Inflammatory macrophage (primary cell): Measurements from ENCODE around the gene IFI44L.

ENCODE experiments used
- DNase-seq, 2 donors: peaks; one replicate each; pipeline ENCODE4 v3.0.0-alpha.2; 2020 to 2022
- total RNA-seq, 18 experiments: gene quantifications; one replicate each; lab custom pipeline; 2026; ENCODE audit warnings: mixed read lengths in 6 of 18, inconsistent platforms in 2 of 18; lab: John Stamatoyannopoulos, UW

Gene IFI44L
- 0.13 to 485 (median 3.7) reads per million in 18 experiments for total RNA-seq

DNA sequence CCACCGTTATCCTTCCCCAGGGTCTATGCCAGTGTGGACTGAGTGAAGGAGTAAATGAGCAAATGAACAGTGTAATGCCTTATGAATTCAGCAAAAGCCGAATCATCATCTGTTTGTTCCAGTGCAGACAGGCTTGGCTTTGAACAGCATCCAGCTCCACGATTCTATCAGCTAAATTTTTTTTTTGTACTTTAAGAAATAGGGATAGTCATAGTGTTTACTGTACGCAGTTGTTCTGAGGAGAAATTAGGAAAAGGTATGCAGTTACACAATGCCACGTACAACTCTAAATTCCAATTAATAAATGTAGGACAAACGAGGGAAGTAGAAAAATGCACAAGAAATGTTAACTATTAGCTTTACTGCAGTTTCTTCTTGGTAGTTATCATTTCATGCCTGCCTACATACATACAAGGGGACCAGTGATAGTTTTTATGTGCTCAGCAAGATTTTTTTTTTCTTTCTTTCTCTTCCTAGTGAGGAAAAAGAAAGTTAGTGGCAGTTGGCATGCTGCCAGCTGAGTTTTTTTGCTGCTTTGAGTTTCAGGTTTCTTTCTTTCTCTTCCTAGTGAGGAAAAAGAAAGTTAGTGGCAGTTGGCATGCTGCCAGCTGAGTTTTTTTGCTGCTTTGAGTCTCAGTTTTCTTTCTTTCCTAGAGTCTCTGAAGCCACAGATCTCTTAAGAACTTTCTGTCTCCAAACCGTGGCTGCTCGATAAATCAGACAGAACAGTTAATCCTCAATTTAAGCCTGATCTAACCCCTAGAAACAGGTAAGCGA, at the start of gene IFI44L:
TSS of gene IFI44L (plus strand) at position 646 of the 777 bp plus-strand sequence. CDS start 7,468 bp downstream, outside the sequence.
- no peak for DNase-seq

DNA sequence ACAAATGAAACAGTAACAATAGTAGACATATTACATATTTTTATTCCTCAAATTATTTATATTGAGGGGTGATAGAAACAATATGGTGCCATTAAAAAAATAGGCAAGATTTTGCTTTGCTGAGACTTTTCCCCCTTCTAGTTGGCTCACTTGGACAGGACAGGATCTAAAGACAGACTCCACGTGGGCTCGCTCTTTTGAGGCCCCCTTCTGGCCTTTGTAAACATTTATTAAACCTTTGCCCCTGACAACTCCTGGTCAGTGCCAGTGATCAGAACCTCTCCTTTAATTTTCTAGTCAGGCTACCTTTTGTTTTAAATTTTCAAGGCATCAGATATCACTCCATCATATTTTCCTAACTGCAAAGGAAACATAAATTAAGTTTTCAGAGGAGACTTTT, 49.7 kb upstream of the IFI44L start:
- no peak for DNase-seq

DNA sequence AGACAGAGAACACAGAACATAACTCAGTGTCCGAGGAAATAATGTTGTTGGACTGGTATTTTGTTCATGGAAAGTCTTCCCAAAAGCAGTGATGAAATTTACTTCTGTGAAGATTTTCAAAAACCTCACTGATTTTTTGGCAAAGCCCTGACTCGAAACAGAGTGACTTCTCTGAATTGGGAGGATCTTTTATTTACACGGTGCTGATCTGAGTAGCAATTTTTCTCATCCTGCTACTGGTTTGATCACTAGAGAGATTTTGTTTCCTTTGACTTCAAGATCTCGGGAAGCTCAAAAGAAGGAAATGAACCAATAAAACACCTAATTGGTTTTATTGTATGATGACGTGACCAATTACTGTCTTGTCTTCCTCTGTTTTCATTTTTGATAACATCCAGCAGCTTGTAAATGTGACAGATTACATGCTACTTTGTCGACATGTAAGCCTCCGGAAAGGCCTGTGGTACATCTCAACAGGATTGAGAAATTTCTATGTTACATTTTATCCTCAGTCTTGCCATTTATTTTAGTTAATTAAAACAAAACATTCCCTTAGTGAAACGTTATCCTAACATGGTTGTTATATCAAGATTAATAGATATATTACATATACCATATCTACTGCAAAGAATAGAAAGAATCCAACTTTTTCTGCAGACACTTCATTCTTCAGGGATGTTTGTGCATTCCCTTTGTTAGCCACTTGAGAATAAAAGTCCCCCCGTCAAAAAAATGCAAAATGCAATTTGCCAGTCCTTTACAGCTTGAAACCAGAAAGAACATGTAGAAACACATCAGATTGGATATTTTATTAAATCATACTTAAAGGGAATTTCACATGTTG, 42.8 kb upstream of the IFI44L start:
- no peak for DNase-seq

DNA sequence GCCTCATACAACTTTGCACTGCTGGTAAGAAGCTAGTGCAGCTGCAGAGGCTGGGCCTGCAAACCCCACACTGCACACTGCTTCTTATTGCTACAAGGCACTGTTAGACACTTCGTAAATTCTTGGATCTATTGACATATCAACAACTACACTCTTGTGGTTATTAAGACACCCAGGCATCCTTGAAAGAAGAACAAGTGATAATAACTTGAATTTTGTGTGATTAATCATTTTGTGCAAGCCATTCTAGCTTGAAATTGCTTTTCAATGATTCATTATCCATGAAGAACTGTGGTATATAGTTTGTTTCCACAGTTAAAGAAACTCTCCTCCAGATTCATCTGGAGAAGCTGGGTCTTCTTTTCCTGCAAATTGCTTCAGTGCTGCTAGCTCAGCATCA, 33.7 kb upstream of the IFI44L start:
- DNase-seq: no peak

DNA sequence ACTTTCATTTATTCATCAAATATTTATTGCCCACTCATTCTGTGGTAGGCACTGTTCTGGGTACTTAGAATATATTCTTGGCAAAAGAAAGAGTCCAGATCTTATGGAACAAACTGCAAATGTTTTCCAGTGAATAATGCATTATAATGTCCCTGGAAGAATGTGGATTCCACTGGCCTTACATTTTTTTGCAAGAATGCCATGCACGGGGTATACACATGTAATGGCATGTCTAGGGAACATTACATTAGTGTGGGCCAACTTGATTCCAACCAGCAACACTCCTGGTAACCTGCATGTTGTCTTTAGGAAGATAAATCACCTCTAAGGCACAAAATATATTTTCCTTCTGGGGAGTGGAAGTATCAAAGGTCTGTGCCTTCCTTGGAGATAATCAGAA, 33.0 kb upstream of the IFI44L start:
- DNase-seq: no peak

DNA sequence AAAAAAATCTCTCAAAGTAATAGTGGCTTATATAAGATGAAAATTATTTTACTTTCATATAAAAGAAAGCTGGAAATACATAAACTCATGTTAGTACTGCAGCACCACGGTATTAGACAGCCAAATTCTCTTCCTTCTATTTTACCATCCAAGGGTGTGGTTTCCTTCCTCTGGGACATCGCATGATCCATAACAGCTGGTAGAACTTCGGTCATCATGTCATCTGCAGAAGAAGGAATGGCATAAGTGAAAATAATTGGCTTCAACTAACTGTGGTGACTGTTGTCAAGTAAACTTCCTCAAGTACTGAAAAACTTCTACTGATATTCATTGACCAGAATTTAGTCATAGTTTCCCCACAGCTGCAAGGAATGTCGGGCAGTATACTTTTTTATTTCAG, 28.3 kb upstream of the IFI44L start:
- no peak for DNase-seq

DNA sequence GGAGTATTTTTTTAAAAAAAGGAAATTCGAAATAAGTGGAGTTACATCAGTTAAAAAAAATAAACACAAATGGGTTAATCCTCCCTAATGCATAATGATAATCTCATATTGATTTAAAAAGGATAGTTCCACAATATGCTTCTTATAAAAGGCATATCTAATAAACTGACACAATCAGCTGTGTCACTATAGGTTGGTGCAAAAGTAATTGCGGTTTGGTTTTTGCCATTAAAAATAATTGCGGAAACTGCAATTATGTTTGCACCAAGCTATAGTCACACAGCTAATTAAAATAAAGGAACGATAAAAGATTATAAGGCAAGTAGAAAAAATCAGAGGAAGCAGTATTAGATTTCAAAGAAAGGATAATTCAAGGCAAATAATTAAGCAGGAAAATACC, 21.0 kb upstream of the IFI44L start:
- DNase-seq: no peak

DNA sequence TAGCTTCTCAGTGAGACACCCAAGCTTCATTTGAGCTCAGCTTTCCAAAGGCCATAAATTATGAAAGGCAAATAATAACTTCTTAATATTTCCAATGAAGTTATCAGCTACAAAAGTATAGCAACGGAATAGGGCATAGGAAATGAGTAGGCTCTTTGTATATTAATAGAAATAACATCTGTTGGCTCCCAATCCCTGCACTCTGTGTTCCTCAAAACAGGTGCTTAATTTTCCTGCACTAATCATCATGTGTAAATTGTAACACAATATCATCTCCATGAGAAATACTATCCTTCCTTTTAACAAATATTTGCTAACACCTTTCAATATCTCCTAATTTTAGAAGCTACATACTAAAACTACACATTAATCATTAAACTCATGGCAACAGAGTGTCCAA, 19.2 kb upstream of the IFI44L start:
- DNase-seq: no peak

DNA sequence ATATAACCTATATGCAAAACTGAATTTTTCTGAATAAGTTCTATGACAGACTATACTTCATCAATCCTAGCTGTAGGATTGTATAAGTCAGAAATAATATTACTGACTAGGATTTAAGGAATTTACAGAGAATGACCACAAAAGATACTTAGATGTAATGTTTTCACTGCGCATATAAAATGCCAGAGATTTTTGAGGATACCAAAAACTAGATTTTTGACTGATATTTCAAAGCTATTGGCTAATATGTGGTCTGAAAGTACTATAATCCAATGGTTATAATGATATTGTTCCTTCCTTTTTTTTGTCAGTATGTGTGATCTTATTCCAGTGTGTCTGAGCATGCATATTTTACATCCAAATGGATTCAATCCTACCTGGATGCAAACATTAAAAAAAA, 17.0 kb upstream of the IFI44L start:
- DNase-seq: no peak

DNA sequence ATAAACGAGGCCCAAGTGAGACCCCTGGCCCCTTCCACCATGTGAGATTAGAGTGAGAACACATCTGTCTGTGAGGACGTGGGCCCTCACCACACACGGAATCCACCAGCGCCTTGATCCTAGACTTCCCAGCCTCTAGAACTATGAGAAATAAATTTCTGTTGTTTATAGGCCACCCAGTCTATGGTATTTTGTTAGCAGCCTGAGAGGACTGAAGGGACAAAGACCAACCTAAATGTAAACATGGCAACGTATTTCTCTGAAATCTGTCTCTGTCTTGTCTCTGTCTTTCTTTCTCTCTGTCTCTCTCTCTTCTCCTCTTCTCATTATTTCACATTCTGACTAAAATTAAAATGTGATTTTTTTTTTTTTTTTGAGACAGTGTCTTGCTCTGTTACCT, 15.6 kb upstream of the IFI44L start:
- DNase-seq: no peak

DNA sequence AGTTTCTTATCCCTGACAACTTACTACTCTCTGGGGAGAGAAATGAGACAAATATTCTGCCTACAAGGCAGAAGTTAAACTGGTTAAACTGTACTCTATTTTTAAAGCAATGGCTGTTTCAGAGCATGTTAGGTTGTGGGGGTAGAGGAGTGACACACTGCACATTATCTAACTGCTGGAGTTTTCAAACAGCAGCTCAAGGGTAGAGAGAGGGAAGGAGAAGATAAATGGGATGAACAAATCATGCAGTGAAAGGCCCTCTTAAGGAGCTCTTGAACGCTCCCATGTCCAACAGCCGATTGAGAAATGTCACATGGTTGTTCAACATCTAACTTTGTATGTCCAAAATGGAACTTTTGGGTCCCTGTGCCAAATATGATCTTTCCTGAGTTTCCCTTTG, 14.0 kb upstream of the IFI44L start:
- no peak for DNase-seq

DNA sequence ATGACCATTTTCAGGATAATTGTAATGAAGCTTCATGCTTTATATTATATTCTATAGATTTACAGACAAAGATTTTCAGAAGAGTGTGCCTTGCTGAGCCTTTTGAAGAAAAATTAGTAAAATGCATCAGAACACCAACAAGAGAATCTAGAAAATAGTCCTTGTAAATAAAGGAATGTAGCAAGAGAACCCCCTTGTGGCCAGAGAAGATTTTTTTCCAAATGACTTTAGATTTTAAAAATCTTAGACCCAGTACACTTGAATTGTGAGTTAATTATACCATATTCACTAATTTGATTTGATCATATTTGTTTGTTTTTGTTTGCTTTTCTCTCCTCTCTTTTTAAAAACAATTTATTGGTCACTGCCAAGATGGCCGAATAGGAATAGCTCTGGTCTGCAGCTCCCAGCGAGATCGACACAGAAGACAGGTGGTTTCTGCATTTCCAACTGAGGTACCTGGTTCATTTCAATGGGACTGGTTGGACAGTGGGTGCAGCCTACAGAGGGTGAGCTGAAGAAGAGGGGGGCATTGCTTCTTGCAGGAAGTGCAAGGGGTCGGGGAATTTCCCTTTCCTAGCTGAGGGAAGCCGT, 12.8 kb upstream of the IFI44L start:
- DNase-seq: peak in 1 of 2 donors; percentile 15

DNA sequence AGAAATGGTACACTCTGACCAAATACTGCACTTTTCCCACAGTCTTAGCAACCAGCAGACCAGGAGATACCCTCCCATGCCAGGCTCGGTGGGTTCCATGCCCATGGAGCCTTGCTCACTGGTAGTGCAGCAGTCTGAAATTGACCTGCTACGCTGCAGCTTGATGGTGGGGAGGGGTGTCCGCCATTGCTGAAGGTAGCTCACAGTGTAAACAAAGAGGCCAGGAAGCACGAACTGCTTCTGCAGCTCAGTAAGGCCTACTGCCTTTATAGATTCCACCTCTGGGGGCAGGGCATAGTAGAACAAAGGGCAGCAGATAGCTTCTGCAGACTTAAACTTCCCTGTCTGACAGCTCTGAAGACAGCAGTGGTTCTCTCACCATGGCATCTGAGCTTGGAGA, 12.3 kb upstream of the IFI44L start:
- DNase-seq: no peak

DNA sequence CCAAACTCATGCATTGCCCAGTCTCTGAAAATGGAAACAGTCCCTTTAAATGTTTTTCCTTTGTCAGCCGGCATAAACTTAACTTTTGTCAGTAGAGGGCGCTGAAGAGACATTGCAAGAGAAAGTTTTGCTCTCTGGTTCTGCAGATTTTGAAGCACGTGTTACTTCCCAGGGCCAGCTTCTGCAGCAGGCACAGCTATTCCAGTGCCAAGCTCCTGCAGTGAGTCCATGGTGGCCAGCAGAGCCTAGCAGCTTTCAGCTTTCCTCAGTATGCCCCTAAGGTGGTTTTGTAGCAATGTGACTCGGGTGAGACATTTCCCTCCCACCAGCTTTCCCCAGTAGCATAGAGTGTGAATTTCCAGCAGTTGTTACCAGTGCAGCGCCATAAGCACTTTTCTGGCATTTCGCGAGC, 2.6 kb upstream of the IFI44L start:
- DNase-seq: peak; percentile 82 to 83

DNA sequence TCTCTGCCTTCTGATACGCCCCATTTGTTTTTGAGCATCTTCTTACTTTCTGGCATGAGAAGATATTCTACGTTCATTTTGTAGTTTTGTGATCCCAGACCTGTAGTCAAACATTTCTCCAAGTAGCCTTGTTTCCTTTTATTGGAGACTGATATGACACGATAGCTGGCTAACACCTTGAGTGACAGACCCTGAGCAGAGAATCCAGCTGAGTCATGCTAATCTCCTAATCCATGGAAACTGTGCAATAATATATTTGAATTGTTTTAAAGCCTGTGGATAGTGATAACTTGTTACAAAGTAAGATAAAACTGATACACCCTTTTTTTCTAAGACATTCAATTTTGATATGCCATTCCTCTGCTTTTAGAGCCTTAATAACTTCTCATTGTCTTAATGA, 1.2 kb upstream of the IFI44L start:
- no peak for DNase-seq

DNA sequence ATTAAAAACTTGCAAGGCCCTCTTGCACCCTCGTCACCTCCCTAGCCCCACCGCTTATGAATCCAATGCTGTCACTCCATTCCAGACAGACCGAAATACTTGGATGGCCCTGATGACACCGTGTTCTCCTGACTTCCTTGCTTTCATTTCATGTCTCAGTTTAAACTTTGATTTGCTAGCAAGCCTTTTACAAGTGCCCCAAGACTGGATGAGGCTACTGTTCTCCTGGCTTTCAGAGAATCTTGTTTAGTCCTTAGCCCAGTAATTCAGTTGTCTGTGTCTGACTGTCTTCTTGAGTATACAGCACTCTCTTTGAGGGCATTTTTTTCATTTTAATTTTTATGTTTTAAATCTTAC, 824 bp upstream of the IFI44L start:
- DNase-seq: no peak

DNA sequence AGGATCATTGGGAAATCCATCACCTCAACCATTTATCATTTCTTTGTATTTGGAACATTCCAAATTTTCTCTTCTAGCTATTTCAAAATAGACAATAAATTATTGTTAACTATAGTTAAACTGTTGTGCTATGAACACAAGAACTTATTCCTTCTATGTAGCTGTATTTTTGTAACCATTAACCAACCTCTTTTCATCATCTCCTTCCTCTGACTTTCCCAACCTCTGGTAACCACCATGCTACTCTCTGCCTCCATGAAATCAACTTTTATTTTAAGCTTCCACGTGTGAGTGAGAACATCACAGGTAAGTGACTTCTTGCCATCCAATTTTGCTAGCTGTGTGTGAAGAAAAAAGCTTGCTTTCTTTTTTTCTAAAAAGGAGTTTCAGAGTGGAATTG, 418 bp downstream of the IFI44L start:
- DNase-seq: peak in 1 of 2 donors; percentile 30

DNA sequence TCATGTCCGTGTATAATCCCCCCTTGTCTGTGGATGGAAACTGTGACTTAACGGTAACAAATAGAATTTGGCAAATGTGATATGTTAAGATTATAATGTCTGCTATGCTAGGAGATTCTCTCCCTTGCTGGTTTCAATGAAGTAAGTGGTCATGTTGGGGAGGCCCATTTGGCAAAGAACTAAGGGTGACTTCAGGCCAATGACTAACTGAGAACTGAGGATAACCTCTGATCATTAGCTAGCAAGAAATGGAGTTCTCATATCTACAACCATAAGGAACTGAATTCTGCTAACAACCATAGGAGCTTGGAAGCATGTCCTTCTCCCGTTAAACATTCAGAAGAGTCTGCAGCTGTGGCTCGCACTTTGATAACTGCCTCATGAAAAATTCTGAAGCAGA, 2.3 kb downstream of the IFI44L start:
- no peak for DNase-seq

DNA sequence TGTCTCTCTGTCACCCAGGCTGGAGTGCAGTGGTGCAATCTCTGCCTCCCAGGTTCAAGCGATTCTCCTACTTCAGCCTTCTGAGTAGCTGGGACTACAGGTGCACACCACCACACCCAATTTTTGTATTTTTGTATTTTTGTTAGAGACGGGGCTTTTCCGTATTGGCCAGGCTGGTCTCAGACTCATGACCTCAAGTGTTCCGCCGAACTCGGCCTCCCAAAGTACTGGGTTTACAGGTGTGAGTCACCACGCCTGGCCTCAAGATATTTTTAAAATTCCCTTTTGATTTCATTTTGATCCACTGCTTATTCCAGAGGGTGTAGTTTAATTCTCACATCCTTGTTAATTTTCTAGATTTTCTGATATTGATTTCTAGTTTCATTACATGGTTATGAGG, 3.8 kb downstream of the IFI44L start:
- no peak for DNase-seq

DNA sequence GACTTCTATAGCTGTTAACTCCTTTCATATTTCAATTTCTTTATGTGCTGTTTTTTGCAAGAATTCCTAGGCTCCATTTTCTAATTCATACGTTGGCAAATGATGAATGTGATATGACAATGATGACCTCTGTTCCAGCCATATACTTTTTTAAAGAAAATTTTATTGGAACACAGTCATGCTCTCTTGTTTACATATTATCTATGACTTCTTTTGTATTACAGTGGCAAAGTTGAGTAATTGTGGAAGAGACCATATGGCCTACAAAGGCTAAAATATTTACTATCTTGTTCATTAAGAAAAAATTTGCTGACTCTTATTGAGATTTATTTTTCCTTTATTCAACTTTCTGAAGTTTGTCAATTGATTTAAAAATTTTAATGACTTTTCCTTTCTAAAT, 7.1 kb downstream of the IFI44L start:
- no peak for DNase-seq

DNA sequence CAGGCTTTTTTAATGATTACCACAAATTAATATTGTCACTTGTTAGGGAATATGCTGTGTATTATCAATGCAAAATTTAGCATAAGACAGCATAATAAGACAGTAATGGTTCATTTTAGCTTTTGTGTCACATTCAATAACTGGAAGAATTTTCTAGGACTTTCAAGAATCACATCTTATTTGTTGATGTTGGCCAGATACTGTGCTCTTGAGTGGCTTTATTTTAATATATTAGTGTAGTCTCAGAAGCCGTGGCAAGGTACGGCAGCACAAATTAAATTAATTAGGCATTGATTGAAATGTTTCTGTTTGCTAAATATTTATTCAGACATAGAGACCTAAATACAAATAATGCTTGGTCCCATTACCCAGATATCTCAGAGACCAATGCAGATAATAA, 10.4 kb downstream of the IFI44L start:
- no peak for DNase-seq

DNA sequence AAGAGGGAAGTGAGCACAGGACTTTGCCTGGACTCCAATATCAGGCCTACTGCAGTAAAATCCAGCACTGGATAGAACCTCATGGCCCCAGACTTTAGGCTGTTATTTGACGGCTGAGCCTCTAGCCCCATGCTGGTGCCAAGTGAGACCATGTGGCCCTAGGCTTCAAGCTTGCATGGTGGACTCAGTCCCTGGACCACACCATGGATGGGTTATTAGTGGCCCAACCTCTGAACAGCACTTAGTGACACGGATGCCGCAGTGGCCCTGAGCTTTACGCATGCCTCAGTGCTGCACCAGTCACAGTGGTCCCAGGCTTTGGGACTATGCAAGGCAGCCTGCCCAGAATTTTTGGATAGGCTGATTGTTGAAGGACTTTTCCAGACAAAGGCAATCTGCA, 13.0 kb downstream of the IFI44L start:
- DNase-seq: no peak

DNA sequence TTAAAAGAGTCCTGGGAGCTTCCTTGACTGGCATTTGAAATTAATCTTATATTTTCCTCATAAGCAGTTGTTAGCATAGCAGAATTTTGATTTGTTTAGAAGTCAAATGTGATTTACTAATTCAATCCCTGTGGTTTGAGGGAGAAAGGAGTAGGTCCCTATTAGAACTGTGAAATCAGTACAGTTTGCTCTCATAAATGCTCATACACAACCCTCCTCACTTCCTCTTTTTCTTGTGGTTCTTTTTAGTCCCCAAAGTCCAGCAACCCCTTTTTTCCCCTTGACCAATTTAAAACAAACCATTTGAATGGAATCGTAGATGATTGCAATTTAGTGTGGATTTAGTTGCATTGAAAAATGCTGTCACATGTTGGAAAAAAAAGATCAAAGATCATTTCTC, 20.2 kb downstream of the IFI44L start:
- DNase-seq: peak in 1 of 2 donors; percentile 35

DNA sequence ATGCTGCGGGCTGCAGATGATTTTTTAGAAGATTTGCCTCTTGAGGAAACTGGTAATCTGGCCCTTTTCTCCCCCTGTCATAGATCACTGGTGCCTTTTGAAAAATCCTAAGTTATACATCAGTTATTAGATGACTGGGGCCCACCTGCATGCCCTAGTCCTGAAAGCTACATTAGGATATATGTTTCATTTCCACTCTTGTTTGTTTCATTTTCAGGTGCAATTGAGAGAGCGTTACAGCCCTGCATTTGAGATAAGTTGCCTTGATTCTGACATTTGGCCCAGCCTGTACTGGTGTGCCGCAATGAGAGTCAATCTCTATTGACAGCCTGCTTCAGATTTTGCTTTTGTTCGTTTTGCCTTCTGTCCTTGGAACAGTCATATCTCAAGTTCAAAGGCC, 21.3 kb downstream of the IFI44L start:
- DNase-seq: no peak
